NCI-H510A treated with DMSO at 0.1 percent for 48 hours (cell line): ENCODE measurements around the gene EDEM1.
A peak's percentile ranks its signal among the peaks of the same experiment; 100 is the strongest.
"Not testable (repeated sequence)": the region's sequence is repeated elsewhere in the genome, so short reads cannot be mapped to it uniquely, and the experiment has no call there.

Experiments
- DNase-seq: peaks from one replicate; lab custom pipeline; 2025; lab: John Stamatoyannopoulos, UW

Gene EDEM1

GRCh38 chr3:5172018-5172417, 15.5 kb upstream of the EDEM1 start:
- no peak for DNase-seq

GRCh38 chr3:5179036-5179435, 8.5 kb upstream of the EDEM1 start:
- DNase-seq: not testable (repeated sequence)

GRCh38 chr3:5181469-5182141, 5.9 kb upstream of the EDEM1 start:
- no peak for DNase-seq

GRCh38 chr3:5183714-5184113, 3.8 kb upstream of the EDEM1 start:
- not testable (repeated sequence) for DNase-seq

- no peak for DNase-seq
Observed at GRCh38 chr3:5184499-5184898, 3.0 kb upstream of the EDEM1 start.

GRCh38 chr3:5185093-5185673, 2.3 kb upstream of the EDEM1 start:
- DNase-seq: no peak

- no peak for DNase-seq
Observed at GRCh38 chr3:5186089-5186857, 1.2 kb upstream of the EDEM1 start.

GRCh38 chr3:5186858-5187155, 700 bp upstream of the EDEM1 start:
- no peak for DNase-seq

- DNase-seq: no peak
Observed at GRCh38 chr3:5187920-5188418, 462 bp downstream of the EDEM1 start.

- DNase-seq: no peak
Observed at GRCh38 chr3:5188419-5189221, 1.1 kb downstream of the EDEM1 start.

- no peak for DNase-seq
Observed at GRCh38 chr3:5190147-5190791, 2.8 kb downstream of the EDEM1 start.

- no peak for DNase-seq
Observed at GRCh38 chr3:5191555-5192304, 4.2 kb downstream of the EDEM1 start.

- no peak for DNase-seq
Observed at GRCh38 chr3:5192571-5193365, 5.3 kb downstream of the EDEM1 start.

GRCh38 chr3:5194341-5194740, 6.8 kb downstream of the EDEM1 start:
- no peak for DNase-seq

GRCh38 chr3:5194801-5195509, 7.4 kb downstream of the EDEM1 start:
- DNase-seq: peak; percentile 13

- DNase-seq: no peak
Observed at GRCh38 chr3:5195605-5196004, 8.1 kb downstream of the EDEM1 start.

- no peak for DNase-seq
Observed at GRCh38 chr3:5197022-5197421, 9.5 kb downstream of the EDEM1 start.

GRCh38 chr3:5197470-5198312, 10.2 kb downstream of the EDEM1 start:
- DNase-seq: no peak

- no peak for DNase-seq
Observed at GRCh38 chr3:5198313-5198677, 10.8 kb downstream of the EDEM1 start.
